Pulmonary artery endothelial cell (primary cell): ENCODE results near the gene TAL2. TPM values are rescaled to one million over a fixed set of nuclear protein-coding genes. Genes with fewer than 3 reads are reported as not detected.
"Not testable (repeated sequence)": the region's sequence is repeated elsewhere in the genome, so short reads cannot be mapped to it uniquely, and the experiment has no call there.

Experiments used
- DNase-seq: peaks from one replicate; pipeline ENCODE4 v3.0.0-alpha.2; 2011; ENCODE audit warnings: low read depth, low spot score
- total RNA-seq: library from RNA; depleted of rRNA; stranded (reverse); fragments of >200 nt; gene quantifications from 2 replicates; pipeline ENCODE4 v1.2.3, GENCODE V29; 2014

The TAL2 gene
- total RNA-seq, 1 donor from 2014 or later = not detected

- no peak for DNase-seq
These were observed 11.7 kb downstream of the TAL2 start for GRCh38 chr9:105673850-105674387.

- no peak for DNase-seq
These were observed 14.2 kb downstream of the TAL2 start for GRCh38 chr9:105676351-105676923.

GRCh38 chr9:105678163-105678562 is 15.9 kb downstream of the TAL2 start:
- DNase-seq = no peak

- no peak for DNase-seq
These were observed 16.5 kb downstream of the TAL2 start for GRCh38 chr9:105678781-105679180.

- DNase-seq = no peak
These were observed 17.2 kb downstream of the TAL2 start for GRCh38 chr9:105679257-105680022.

- DNase-seq = no peak
These were observed 19.1 kb downstream of the TAL2 start for GRCh38 chr9:105681313-105681712.

DNA sequence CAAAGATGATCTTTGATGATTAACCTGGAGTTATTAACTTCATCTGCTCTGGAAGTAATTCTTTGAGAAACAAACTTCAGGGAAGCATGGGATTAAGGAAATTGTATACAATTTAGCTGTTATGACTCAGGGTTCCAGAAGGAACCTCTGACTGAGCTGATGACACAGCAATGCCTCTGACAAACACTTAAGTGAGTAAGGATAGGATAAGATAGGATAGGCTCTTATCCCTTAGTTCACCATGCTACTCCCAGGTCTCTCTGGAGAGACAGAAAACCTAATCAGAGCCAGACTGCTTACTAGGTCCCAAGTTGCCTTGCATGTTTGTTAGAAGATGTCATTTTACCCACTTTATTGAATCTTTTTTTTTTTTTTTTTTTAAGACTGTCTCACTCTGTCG is 19.5 kb downstream of the TAL2 start:
- DNase-seq = no peak

GRCh38 chr9:105683688-105684275 is 21.5 kb downstream of the TAL2 start:
- DNase-seq = no peak

- no peak for DNase-seq
These were observed 24.7 kb downstream of the TAL2 start for GRCh38 chr9:105686936-105687335.

DNA sequence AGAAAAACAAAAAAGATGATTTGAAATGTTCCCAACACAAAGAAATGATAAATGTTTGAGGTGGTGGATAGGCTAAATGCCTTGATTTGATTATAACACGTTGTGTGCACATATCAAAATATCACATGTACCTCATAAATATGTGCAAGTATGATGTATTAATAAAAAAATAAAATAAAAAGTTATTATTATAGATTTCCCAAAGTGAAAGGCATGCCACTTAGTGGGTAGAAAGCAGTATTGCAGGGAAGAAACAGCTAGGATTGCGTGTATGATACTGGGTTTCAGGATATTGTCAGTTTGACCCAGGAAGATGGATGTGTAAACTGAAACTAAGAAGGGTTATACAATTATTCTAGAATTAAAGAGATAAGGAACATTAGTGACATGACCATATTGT is 28.5 kb downstream of the TAL2 start:
- DNase-seq = no peak

GRCh38 chr9:105693435-105694189 is 31.4 kb downstream of the TAL2 start:
- DNase-seq = no peak

- DNase-seq = no peak
These were observed 32.1 kb downstream of the TAL2 start, which contains the start of gene TMEM38B for GRCh38 chr9:105694190-105694847. TMEM38B (plus strand) TSS chr9:105694541; CDS start chr9:105694661, 120 bp downstream.

DNA sequence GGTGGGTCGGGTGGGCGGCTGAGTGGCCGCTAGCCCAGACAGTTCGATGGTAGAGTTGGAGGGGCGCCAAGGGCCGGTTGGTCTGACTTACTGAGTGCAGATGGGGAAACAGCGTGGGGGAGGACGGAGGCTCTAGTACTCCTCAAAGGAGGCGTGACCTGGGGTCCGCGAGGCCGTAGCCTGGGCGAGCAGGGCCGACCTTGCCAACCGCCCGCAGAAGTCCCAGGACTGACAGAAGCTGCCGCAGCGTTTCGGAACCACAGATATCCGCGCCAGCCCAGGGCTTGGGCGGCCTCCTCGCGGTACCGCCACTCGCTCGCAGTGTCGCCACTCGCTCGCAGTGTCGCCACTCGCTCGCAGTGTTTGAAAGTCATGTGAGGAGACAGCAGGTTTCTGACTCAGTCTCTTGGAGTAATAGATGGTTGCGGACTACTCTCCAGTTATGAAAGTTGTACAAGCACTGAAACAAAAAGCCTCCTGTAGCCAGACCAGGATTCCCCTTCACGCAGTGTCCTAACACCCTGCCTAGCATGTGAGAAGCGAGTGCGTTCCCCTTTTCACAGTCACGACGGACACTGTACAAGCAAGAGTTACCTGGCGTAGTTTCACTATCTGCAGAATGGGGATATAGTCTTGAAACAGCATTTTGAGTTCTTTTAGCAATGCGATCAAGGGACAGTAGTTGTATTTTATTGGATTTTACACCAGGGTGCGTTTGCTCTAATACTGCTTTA is 32.8 kb downstream of the TAL2 start:
- DNase-seq = no peak

DNA sequence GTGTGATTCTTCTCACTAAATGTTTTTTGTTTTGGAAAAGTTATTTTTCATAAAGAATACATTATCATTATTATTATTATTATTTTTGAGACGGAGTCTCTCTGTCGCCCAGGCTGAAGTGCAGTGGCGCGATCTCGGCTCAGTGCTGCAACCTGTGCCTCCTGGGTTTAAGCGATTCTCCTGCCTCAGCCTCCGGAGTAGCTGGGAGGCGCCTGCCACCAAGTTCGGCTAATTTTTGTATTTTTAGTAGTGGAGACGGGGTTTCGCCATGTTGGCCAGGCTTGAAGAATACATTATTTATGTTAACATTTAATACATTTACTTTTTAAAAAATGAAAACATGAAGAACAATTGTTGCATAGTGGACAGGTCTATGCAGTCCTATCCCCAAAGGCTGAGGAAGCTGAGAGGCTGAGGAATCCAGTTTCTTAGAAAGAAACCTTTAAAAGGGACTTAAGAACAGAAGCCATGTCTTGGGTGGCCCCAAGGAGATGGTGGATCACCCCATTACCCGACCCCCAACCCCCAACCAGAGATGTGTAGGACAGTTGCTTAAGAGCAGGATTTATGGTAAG is 34.0 kb downstream of the TAL2 start:
- DNase-seq = no peak

DNA sequence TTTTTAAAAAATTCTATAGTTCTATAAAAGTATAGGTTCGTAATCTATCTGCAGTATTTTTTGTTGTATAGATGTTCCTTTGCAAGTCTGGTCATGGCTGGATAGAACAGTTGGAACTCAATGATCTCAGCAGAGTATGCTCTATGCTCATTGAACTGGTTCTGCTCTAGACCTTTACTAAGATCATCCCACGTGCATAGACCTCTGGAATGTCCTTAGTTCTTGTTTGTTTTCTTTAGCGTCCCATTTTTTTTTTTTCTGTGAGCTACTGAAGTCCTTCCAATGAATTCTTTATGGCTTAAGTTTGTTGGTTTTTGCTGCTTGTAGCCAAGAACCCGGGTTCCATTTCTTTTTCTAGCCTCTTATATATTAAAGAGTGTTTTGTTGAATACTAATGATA is 35.6 kb downstream of the TAL2 start:
- no peak for DNase-seq

DNA sequence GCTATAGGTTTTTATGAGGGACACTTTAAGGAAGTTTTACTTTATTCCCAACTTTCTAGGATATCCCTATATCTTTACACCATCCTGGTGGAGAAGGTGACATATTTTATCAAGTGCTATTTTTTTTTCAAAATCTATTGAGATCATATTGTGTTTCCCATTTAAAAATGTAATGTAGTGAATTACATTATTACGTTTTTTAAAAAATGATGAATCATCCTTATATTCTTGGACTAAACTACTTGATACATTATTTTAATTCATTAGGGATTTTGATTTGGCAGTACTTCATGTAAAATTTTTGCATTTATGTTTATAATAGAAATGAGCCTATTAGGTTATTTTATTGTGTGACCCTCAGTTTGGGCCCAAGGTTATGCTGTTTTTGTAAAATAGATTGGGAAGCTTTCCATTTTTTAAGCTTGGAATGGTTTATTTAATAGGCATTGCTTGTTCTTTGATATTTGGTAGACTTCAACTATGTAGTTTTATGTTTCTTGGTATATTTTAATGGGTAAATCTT is 36.2 kb downstream of the TAL2 start:
- no peak for DNase-seq

DNA sequence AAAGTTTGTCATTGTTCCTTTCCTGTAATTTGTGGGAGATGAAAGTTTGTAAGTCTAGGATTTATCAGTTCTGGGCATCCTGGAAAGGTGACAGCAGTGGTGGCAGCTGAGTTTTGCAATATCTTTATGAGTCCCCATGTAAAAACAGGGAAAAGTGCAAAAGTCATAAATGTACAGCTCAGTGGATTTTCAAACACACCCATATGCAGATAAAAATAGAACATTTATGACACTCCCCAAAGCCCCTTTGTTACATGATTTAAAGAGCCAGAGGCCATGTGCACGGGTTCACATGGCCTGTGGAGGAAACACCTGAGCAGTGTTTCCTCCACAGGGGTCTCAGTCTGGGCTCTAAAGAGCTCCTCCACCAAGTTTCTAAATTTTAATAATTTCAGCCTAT is 38.4 kb downstream of the TAL2 start:
- DNase-seq = no peak

DNA sequence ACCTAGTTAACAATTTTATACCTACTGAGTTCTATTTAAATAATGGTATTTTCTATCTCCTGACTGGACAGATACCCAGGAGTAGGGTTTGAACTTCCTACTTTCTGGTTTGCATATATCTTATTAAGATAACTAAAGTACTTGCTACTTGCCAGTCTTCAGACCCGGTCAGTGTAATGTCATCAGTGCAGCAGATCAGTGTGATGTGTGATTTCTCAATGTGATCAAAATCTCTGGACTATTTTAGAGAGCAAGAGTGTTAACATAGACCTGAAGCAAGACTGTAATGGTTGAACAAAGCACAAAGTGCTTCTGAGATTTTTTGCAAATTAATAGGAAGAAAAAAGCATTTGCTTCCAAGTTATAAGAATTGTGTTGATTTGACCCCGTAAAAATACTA is 38.9 kb downstream of the TAL2 start:
- DNase-seq = no peak

GRCh38 chr9:105702207-105702606 is 40.0 kb downstream of the TAL2 start:
- DNase-seq = no peak

GRCh38 chr9:105703638-105704037 is 41.4 kb downstream of the TAL2 start:
- not testable (repeated sequence) for DNase-seq
